Measurements from ENCODE around the gene EGR4.

The EGR4 gene

DNA sequence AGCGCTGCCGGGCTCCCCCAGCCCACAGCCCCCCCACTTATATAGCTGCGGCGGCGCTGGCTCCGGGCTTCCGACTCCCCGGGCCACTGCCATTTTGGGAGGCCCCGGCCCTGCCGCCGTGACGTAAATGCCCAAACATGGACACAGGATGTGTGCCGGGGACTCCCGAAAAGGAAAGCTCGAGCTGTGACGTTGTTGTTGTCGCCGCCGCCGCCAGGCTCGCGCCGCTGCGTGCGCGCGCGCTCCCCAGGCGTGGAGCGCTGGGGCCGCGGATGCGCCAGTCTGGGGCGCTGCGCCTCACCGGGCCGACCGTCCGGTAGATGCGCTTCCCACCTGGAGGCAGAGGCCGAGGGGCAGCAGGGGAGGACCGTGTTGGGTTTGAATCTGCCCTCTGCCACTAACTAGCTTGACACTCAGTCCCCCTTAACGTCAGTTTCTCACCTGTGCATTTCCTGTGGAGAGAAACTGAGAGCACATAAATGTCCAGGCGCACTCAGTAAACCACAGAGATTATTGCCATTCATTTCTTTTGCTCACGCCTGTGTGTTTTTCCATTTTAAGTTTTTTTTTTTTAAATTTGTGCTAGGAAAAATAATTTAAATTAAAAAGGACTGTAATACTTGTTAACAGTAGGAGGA is at the start of gene EGR4:
EGR4 (minus strand) TSS at position 15 of the 638 bp plus-strand sequence. CDS start 231 bp downstream, outside the sequence.
- Mint-ChIP-seq H3K4me3 (peak within 1 kb of the TSS; percentile 70), H3K36me3 (ENCODE audit: low read depth) (no peaks in the 10 kb centered on the region), H3K27me3 (ENCODE audit: low read depth) (peaks cover 79% of the 10 kb centered on the region), H3K27ac (no peak within 1 kb of the TSS), H3K9me3 (no peaks in the 10 kb centered on the region), H3K4me1 (ENCODE audit: low read depth) (peaks cover 4% of the 10 kb centered on the region)
- peak; percentile 92 for DNase-seq (ENCODE audit: low spot score)

DNA sequence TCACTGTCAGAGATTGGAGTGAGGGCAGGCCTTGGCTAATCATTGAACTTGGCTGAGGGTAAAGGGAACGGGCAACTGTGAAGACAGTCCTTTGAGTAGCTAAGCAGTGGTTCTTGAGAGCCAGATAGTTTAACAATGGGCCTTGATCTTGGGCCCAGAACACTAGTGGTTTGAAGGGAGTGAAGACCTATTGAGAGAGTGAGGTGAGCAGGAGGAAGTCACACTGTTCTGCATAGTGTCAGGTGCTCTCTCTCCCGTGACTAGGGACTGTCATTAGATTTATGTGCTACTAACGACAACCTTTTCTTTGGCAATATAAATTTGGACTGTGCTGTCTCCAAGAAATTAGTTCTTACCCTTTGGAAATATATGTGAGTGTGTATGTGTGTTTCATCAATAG is 47.7 kb upstream of the EGR4 start:
- no peak overlapping the region for H3K4me3 Mint-ChIP-seq
- peaks cover 4% of the 10 kb centered on the region for H3K27me3 Mint-ChIP-seq (ENCODE audit: low read depth)
- H3K36me3 Mint-ChIP-seq (ENCODE audit: low read depth): no peaks in the 10 kb centered on the region
- DNase-seq (ENCODE audit: low spot score): no peak
- H3K27ac Mint-ChIP-seq: no peak overlapping the region
- H3K9me3 Mint-ChIP-seq: no peaks in the 10 kb centered on the region
- peaks cover 3% of the 10 kb centered on the region for H3K4me1 Mint-ChIP-seq (ENCODE audit: low read depth)

DNA sequence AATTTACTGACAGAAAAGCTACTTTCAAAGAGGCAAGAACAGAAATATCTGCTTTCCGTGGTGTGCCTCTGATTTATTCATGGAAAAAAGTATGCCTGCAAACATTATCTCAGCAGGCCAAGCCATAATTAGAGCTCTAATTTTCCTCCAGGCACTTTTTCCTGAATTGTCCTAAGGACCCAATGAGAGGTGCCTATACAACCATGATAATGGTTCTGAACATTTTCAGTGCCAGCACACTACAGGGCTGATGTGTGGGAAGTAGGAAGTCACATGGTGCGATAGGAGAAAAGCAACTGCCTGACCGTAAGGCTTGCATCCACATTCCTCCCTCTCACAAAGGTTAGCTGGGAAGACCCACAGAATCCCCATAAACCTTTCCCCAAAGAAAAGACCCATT is 45.9 kb upstream of the EGR4 start:
- no peak for DNase-seq (ENCODE audit: low spot score)
- no peak overlapping the region for H3K4me3 Mint-ChIP-seq
- no peaks in the 10 kb centered on the region for H3K36me3 Mint-ChIP-seq (ENCODE audit: low read depth)
- peaks cover 6% of the 10 kb centered on the region for H3K9me3 Mint-ChIP-seq
- H3K27ac Mint-ChIP-seq: no peak overlapping the region
- H3K27me3 Mint-ChIP-seq (ENCODE audit: low read depth): peaks cover 4% of the 10 kb centered on the region
- peaks cover 3% of the 10 kb centered on the region for H3K4me1 Mint-ChIP-seq (ENCODE audit: low read depth)

DNA sequence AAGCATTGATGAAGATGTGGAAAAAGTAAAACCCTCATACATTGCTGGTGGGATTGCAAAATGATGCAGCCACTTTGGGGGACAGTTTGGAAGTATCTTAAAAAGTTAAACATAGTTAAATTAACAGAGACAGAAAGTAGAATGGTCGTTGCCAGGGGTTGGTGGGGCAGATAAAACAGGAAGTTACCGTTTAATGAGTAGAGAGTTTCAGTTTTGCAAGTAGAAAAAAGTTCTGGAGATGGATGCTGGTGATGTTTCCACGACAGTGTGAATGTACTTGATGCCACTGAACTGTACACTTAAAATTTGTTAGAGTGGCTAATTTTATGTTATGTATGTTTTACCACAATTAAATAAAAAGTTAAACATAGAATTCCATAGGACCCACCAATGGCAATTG is 44.5 kb upstream of the EGR4 start:
- H3K4me3 Mint-ChIP-seq: no peak overlapping the region
- peaks cover 7% of the 10 kb centered on the region for H3K9me3 Mint-ChIP-seq
- H3K27me3 Mint-ChIP-seq (ENCODE audit: low read depth): peaks cover 11% of the 10 kb centered on the region
- H3K36me3 Mint-ChIP-seq (ENCODE audit: low read depth): no peaks in the 10 kb centered on the region
- DNase-seq (ENCODE audit: low spot score): no peak
- no peak overlapping the region for H3K27ac Mint-ChIP-seq
- H3K4me1 Mint-ChIP-seq (ENCODE audit: low read depth): peaks cover 3% of the 10 kb centered on the region

DNA sequence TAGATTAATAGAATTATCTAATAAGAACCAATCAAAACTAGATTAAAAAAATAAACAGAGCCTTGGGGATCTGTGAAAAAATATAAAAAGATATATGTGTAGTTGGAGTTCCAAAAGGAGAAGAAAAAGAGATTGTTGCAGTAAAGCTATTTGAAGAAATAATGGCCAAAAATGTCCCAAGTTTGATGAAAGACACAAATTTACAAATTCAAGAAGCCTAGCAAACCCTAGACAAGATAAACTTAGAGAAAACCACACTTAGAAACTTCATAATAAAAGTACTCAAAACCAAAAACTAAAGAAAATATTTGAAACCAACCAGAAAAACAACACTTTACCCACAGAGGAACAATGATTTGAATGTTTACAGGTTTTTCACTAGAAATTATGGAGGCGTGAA is 41.3 kb upstream of the EGR4 start:
- no peak for DNase-seq (ENCODE audit: low spot score)
- Mint-ChIP-seq H3K4me3 (no peak overlapping the region), H3K4me1 (ENCODE audit: low read depth) (peaks cover 3% of the 10 kb centered on the region), H3K27ac (no peak overlapping the region), H3K9me3 (peaks cover 7% of the 10 kb centered on the region), H3K36me3 (ENCODE audit: low read depth) (no peaks in the 10 kb centered on the region), H3K27me3 (ENCODE audit: low read depth) (peaks cover 16% of the 10 kb centered on the region)

DNA sequence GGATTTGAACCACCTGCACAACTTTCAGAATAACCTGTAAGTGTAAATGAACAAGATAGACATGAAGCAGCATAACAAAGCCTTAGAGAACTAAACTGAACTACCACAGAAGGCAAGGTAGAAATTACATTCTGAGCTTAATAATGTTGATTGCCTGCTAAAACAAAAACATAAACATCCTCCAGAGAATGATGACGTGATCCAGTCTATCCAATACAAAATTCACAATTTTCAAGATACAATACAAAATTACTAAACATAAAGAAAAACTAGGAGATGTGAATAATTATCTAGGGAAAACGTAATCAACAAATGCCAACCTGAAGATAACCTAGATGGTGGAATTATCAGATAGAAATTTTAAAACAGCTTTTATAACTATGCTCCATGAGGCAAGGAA is 40.7 kb upstream of the EGR4 start:
- DNase-seq (ENCODE audit: low spot score): no peak
- H3K27me3 Mint-ChIP-seq (ENCODE audit: low read depth): peaks cover 16% of the 10 kb centered on the region
- H3K9me3 Mint-ChIP-seq: peaks cover 7% of the 10 kb centered on the region
- no peak overlapping the region for H3K27ac Mint-ChIP-seq
- H3K36me3 Mint-ChIP-seq (ENCODE audit: low read depth): no peaks in the 10 kb centered on the region
- no peak overlapping the region for H3K4me3 Mint-ChIP-seq
- H3K4me1 Mint-ChIP-seq (ENCODE audit: low read depth): peaks cover 3% of the 10 kb centered on the region

DNA sequence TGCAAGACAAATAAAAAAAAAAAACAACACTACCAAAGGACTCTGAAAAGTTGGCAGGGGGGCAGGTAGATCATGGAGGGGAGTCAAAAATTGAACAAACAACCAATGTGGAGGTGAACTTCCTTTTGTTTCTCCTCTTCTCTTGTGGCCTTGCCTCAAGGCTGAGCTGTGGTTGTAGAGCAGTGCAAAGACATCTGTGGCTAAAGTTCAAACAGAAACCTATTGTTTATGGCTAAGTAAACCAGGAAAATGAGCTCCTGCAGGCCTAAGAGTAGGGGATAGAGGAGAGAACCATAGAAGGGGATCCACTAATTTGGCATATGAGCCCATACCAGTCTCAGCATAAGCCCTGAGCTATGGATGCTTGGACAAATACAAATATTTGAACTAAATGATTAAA is 40.2 kb upstream of the EGR4 start:
- peaks cover 7% of the 10 kb centered on the region for H3K9me3 Mint-ChIP-seq
- no peak overlapping the region for H3K27ac Mint-ChIP-seq
- H3K4me3 Mint-ChIP-seq: no peak overlapping the region
- no peak for DNase-seq (ENCODE audit: low spot score)
- H3K36me3 Mint-ChIP-seq (ENCODE audit: low read depth): no peaks in the 10 kb centered on the region
- H3K4me1 Mint-ChIP-seq (ENCODE audit: low read depth): peaks cover 3% of the 10 kb centered on the region
- H3K27me3 Mint-ChIP-seq (ENCODE audit: low read depth): peaks cover 16% of the 10 kb centered on the region

DNA sequence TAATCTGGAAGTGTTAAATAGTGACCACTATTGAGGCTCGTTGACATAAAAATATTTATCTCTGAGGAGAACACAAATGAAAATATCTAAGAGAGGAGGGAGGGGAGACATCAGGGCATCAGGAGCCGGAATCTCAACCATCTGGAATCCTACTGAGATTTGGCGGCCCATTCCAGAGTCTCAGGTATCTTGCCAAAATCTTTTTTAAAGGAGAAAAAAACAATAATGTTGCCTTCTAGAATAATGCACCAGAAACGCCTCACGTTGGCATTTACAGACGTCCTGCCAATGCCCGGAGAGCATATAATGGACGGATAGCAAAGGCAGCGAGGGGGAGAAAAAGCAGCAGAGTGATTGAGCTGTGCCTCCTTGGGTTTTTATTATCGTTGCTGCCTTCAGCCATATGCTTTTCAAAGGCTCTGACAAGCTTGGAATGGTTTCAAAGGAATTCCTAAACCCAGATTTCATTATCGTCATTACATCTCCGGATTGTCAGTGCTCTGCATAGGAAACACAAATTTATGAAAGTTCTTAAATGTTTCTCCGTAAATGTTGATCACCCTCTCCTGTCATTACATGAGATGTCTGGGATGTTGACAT is 30.9 kb upstream of the EGR4 start:
- Mint-ChIP-seq H3K4me1 (ENCODE audit: low read depth) (no peaks in the 10 kb centered on the region), H3K4me3 (no peak overlapping the region), H3K27me3 (ENCODE audit: low read depth) (peaks cover 26% of the 10 kb centered on the region), H3K36me3 (ENCODE audit: low read depth) (no peaks in the 10 kb centered on the region), H3K9me3 (no peaks in the 10 kb centered on the region), H3K27ac (no peak overlapping the region)
- no peak for DNase-seq (ENCODE audit: low spot score)

DNA sequence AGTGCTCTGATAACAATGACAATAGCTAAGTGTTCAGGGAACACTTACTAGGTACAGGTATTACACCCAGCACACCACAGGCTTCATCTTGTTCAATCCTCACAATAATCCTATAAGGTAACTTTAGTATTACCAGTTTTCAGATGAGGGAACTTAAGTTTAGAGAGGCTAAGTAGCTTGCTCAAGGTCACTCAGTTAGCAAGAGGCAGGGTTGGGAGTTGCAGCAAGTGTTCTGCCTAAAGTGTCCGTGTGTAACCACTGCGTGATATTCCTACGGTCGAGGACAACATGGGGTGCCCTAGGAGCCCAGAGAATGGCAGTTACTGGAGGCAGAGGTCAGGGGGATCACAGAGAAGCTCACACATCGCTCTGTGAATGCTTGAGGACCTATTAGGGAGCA is 30.2 kb upstream of the EGR4 start:
- no peak for DNase-seq (ENCODE audit: low spot score)
- no peaks in the 10 kb centered on the region for H3K9me3 Mint-ChIP-seq
- no peak overlapping the region for H3K27ac Mint-ChIP-seq
- H3K27me3 Mint-ChIP-seq (ENCODE audit: low read depth): peaks cover 26% of the 10 kb centered on the region
- no peaks in the 10 kb centered on the region for H3K4me1 Mint-ChIP-seq (ENCODE audit: low read depth)
- no peaks in the 10 kb centered on the region for H3K36me3 Mint-ChIP-seq (ENCODE audit: low read depth)
- H3K4me3 Mint-ChIP-seq: no peak overlapping the region

DNA sequence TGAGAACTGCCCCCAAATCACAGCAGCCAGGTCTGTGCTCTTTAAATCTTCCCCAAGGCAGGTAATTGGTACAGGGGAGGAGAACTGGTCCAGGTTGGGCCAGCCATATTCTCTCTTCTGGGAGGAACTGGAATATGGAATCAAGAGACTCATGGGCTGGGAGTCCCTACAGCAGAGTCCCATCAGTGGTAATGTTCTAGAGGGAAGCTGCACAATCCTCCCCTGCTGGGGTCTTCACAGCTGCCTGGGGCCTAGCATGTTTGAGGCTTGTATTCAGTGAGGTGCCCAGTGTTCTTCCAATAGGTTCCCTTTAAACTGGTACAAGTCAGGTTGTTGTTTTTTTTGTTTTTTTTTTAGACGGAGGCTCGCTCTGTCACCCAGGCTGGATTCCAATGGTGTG is 21.1 kb upstream of the EGR4 start:
- peaks cover 9% of the 10 kb centered on the region for H3K27me3 Mint-ChIP-seq (ENCODE audit: low read depth)
- no peaks in the 10 kb centered on the region for H3K9me3 Mint-ChIP-seq
- no peak overlapping the region for H3K4me3 Mint-ChIP-seq
- no peaks in the 10 kb centered on the region for H3K36me3 Mint-ChIP-seq (ENCODE audit: low read depth)
- DNase-seq (ENCODE audit: low spot score): no peak
- H3K4me1 Mint-ChIP-seq (ENCODE audit: low read depth): no peaks in the 10 kb centered on the region
- H3K27ac Mint-ChIP-seq: no peak overlapping the region

DNA sequence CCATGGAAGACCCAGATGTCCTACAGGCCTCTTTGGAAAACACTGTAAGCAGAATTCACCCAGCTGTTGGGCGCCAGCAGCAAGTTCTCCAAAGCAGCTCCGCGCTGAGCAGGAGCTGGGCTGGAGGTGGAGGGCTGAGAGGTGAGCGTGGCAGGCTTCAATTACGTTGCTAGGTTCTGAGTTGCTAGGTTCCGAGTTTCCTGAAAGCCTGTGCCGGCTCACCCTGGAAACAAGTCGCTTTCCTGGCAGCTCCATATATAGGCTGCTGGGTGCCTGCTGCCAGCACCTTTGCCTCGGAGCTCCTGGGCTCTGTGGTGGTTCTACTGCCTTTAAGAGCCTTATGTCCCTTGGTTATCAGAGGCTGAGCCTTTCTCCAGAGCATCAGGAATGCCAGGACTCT is 14.4 kb upstream of the EGR4 start:
- no peaks in the 10 kb centered on the region for H3K4me1 Mint-ChIP-seq (ENCODE audit: low read depth)
- no peaks in the 10 kb centered on the region for H3K9me3 Mint-ChIP-seq
- H3K27me3 Mint-ChIP-seq (ENCODE audit: low read depth): peaks cover 10% of the 10 kb centered on the region
- DNase-seq (ENCODE audit: low spot score): no peak
- H3K4me3 Mint-ChIP-seq: no peak overlapping the region
- no peaks in the 10 kb centered on the region for H3K36me3 Mint-ChIP-seq (ENCODE audit: low read depth)
- no peak overlapping the region for H3K27ac Mint-ChIP-seq

DNA sequence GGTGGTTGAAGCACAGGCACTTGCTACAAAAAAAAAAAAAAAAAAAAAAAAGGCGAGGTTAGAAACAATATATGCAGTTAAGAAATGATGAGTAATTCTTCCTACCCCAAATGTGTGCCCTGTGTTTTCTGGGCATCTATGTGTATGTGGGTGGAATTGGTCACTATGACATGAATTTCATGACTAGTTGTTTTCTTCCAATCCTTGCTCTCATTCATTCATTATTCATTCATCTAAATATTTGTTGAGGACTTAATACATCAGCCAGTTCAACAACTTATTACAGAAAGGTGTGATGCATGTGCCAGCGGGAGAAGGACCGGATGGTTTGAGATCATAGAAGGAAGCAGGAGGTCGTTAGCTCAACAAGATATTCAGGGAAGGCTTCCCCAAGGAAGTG is 8.3 kb upstream of the EGR4 start:
- Mint-ChIP-seq H3K4me1 (ENCODE audit: low read depth) (no peaks in the 10 kb centered on the region), H3K36me3 (ENCODE audit: low read depth) (no peaks in the 10 kb centered on the region), H3K9me3 (no peaks in the 10 kb centered on the region), H3K27ac (no peak overlapping the region), H3K27me3 (ENCODE audit: low read depth) (peaks cover 38% of the 10 kb centered on the region), H3K4me3 (no peak overlapping the region)
- DNase-seq (ENCODE audit: low spot score): no peak

DNA sequence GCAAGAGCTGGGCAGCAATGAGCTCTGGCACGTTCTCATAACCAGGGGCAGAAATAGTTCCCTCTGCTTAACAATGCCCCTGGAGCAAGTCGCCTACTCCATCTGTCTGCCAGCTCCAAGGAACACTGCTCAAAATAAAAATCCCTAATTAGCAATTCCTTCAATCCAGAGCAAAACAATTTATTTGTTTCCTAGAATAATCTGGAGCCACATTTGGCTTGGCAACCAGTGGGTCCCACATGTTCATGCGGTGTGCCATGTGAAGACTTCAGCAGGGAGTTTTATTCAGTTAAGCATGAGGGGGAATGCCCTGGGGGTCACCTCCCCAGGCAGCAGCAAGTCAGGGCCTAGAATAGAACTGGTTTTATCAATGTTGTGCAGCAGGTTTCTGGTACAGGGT is 7.6 kb upstream of the EGR4 start:
- no peak for DNase-seq (ENCODE audit: low spot score)

DNA sequence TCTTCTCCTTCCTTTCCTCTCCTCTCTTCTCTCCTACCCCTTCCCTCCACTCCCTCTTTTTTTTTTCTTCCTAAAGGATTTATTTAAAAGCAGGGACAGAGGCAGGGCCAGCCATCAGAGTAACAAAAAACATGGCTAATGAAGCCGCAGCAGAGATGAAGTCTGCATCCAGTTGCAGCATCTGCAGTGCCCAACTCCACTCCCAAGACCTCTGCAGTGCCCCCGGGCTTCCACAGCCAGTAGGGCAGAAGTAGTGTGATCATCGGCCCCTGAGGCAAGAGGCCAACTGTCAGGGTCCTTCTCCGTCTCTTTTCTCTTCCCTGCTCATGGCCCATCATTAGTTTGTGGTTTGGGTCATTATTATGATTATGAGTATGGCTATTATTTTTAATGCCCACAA is 4.2 kb upstream of the EGR4 start:
- no peaks in the 10 kb centered on the region for H3K9me3 Mint-ChIP-seq
- H3K4me1 Mint-ChIP-seq (ENCODE audit: low read depth): no peaks in the 10 kb centered on the region
- H3K27ac Mint-ChIP-seq: no peak overlapping the region
- H3K4me3 Mint-ChIP-seq: no peak overlapping the region
- DNase-seq (ENCODE audit: low spot score): no peak
- H3K36me3 Mint-ChIP-seq (ENCODE audit: low read depth): no peaks in the 10 kb centered on the region
- H3K27me3 Mint-ChIP-seq (ENCODE audit: low read depth): peaks cover 57% of the 10 kb centered on the region

More for the DNA sequence above, 7.6 kb upstream of the EGR4 start:
- H3K4me3 Mint-ChIP-seq: no peak overlapping the region
- H3K27me3 Mint-ChIP-seq (ENCODE audit: low read depth): peaks cover 44% of the 10 kb centered on the region
- H3K9me3 Mint-ChIP-seq: no peaks in the 10 kb centered on the region
- no peaks in the 10 kb centered on the region for H3K36me3 Mint-ChIP-seq (ENCODE audit: low read depth)
- H3K4me1 Mint-ChIP-seq (ENCODE audit: low read depth): no peaks in the 10 kb centered on the region
- no peak overlapping the region for H3K27ac Mint-ChIP-seq

DNA sequence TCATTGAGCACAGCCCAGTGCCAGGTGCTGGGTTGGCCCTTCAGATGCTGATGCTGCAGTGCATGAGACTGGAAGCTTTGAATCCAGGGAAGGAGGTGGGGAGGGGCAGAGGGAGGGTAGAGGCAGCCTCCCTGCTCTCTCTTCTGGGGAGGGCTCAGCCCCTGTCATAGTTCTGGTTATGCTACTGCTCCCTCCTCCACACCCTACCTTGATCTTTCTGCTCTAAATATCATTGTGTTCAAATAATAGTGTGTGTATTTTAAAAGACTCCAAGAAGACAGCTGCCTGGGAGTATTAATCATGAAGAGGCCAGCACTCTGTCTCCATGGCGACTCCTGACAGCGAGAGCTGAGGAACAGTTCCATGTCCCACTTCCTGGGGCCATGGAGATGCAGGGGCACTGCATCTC is 3.8 kb upstream of the EGR4 start:
- Mint-ChIP-seq H3K4me1 (ENCODE audit: low read depth) (no peaks in the 10 kb centered on the region), H3K36me3 (ENCODE audit: low read depth) (no peaks in the 10 kb centered on the region), H3K27me3 (ENCODE audit: low read depth) (peaks cover 58% of the 10 kb centered on the region), H3K9me3 (no peaks in the 10 kb centered on the region), H3K4me3 (no peak overlapping the region), H3K27ac (no peak overlapping the region)
- DNase-seq (ENCODE audit: low spot score): no peak
